Left renal cortex interstitium (tissue), 4 donors: ENCODE measurements around the gene RPRD1B. TPM values are rescaled to one million over a fixed set of nuclear protein-coding genes. Genes with fewer than 3 reads are reported as not detected.

Experiments used
- DNase-seq, 4 donors: peaks; one replicate each; pipeline ENCODE4 v3.0.0-alpha.2; 2013; ENCODE audit warnings: low read depth in 4 of 4, low spot score in 2 of 4, missing footprints in 1 of 4
- polyA plus RNA-seq, 4 donors: library from polyadenylated mRNA; unstranded; fragments of 120-200 nt; gene quantifications; one replicate each; pipeline ENCODE4 v1.2.1, GENCODE V29; 2013; ENCODE audit not compliant: insufficient read length in 4 of 4

The RPRD1B gene
- polyA plus RNA-seq, 4 donors, result 35.3 to 41.6 (median 37.7) TPM

DNA sequence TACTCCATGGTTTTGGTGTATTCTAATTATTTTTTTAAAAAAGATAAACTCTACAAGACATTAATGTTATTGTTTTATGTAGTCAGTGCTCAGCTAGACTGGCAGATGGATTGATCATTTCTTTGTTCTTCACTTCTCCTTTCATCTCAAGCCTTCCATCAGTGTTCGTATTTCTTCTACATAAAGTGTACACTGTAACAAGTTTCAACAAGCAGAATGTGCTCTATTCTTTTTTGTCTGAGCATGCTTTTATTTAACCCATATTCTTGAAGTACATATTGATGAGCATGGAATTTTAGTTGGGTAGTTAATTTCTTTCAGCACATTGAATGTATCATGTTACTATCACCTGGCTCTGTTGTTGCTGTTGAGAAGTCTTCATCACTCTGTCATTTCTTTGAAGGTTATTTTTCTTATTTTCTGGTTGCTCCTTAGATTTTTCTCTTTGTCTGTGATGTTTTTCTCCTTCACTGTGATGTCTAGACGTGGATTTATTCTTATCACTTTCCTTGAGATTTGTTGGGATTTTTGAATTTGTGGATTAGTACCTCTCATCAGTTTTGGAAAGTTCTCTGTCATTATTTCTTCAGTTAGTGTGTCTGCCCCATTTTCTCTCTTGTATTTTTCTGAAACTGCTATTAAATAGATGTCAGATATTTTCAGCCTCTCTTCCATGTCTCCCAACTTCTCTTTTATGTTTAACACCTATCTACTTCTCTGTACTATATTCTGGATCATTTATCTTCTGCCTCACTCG lies 83.0 kb downstream of the RPRD1B start:
- DNase-seq, result no peak

- DNase-seq, result no peak
Observed at GRCh38 chr20:38117205-38117604, 83.7 kb downstream of the RPRD1B start.

GRCh38 chr20:38117635-38118034 lies 84.1 kb downstream of the RPRD1B start:
- no peak for DNase-seq

DNA sequence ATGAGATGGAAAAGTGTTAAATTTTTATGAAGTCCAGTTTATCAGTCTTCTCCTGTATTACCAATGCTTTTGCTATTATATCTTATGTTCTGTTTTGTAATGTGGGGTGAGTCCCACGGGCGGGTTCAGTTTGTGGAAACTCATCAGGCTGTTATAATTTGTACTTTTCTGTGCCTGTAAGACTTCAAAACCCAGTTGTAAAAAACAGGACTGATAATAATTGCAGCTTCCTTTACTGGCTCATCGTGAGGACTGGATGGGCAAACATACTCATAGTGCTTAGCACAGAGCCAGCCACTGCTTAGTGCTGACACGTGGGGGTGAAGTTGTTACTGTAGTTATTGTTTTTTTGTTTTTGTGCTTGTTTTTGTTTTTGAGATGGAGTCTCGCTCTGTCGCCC lies 85.9 kb downstream of the RPRD1B start:
- no peak for DNase-seq

DNA sequence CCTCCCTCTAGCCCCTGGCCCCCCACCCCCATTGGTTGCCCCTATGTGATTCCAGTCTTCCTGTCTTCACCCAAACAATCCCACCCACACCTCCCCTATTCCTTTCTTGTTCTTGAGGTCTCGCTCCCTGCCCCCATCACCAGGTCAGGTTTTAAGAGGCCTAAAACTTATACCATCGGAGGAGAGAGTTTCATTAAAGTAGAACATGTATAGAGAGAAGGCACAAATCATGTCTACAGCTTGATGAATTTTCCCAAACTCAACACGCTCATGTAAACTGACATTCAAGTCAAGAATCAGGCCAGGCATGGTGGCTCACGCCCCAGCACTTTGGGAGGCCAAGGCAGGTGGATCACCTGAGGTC lies 87.1 kb downstream of the RPRD1B start:
- DNase-seq, result no peak

DNA sequence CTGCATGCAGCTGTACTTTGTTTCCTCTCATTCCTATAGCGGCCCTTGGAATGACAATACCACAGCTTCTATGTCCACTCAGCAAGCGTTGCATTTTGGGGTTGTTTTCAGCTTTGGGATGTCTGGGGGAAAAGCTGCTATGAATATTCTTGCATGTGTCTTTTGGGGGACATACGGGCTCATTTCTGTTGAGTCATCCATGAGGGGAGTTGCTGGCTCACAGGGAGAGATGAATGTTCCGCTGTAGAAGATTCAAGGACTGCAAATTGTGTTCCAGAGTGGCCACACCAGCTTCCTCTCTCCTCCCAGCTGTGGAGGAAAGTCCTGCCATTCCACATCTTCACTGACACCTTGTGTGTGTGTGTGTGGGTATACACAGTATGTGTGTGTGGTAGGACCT lies 88.2 kb downstream of the RPRD1B start:
- no peak for DNase-seq

GRCh38 chr20:38123021-38123587 lies 89.6 kb downstream of the RPRD1B start:
- DNase-seq, result no peak

- DNase-seq, result peak in 3 of 4 donors; percentile 68 to 75 (median 71)
Observed at GRCh38 chr20:38125157-38126056, 91.9 kb downstream of the RPRD1B start.

DNA sequence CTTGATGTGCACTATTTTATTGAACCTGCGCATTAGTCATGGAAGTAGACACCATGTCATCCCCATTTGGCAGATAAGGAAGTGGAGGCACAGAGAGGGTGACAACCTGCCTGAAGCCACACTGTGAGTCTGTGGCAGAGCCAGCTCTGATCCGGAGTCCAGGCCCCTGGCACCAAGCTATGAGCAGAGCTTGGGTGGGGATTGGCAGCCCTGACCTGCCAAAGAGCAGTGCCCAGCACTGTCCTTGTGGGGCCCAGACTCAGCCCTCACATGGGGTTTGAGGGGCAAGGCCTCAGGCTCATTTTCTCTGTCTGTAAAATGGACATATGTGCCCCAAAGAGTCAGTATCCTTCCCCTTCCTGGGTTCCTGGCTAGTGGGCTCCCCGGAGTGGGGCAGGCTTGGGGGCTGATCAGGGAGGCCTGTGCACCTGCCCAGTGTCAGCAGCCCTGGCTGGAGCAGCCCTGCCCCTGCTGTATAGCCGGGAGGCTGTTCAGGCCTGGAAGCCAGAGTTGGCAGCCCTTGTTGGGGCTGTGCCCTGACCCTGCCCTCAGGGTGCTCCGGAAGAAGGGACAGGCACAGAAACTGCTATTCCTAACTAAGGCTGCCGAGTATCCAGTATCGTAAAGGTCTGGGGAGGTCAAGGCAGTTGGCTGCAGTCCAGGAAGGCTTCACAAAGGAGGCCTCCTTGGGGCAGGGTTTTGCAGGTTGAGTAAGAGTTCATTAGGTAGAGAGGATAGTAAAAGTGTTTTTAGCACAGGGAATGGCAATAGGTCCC lies 92.8 kb downstream of the RPRD1B start:
- DNase-seq, result no peak

DNA sequence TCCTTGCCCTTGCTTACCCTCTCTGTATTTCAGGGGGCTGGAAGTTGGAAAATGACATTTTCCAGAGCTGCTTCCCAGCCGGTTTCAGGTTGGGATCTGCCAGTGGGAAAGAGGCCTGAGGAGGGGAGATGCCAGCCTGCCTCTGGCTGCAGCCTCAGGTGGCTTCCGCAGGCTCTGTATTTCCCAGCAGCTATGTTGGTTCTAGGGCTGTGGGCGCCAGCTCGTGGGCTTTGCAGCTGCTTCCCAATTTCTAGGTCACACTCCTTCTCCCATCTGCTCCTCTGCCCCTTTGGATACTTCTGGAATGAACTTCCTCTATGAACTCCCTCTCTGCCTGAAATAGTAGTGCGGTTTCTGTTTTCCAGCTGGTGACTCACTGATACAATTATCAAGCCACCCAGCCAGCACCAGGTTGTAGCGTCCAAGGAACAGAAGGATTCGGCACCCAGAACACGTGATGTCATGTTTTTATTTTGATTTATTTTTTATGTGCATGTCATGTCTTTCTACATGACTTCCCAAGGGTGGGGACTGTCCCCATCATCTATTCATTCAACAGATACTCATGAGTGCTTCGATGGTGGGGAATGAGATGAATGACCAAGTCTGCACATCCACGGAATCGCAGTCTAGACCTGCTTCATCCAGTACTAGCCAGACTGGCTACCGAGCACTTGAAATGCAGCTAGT lies 93.5 kb downstream of the RPRD1B start:
- no peak for DNase-seq

DNA sequence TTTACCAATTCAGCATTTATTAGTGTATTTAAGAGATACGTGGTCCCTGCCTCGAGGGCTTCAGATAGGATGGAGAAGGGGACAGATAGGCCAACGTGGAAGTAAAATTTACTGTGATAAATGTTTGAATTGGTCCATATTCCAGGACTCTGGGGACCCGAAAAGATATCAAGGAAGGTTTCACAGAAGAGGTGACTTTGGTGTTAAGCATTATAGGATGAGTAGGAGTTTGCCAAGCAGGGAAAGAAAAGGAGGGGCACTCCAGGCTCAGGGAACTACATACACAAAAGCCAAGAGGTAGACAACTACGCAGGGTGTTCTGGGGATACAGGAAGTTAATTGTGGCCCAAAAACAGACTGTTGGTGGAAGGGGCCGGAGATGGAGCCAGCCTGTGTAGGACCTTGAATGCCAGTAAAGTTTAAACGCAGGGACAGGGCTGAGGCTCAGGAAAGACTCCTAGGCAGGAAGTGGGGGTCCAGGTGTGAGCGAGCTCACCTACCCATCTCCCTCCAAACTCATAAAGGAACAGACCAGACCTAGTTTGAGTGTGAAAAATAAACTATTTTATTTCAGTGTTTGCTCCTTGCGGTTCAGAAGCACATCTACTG lies 94.5 kb downstream of the RPRD1B start:
- no peak for DNase-seq

GRCh38 chr20:38128691-38129090 lies 95.1 kb downstream of the RPRD1B start:
- DNase-seq, result no peak

DNA sequence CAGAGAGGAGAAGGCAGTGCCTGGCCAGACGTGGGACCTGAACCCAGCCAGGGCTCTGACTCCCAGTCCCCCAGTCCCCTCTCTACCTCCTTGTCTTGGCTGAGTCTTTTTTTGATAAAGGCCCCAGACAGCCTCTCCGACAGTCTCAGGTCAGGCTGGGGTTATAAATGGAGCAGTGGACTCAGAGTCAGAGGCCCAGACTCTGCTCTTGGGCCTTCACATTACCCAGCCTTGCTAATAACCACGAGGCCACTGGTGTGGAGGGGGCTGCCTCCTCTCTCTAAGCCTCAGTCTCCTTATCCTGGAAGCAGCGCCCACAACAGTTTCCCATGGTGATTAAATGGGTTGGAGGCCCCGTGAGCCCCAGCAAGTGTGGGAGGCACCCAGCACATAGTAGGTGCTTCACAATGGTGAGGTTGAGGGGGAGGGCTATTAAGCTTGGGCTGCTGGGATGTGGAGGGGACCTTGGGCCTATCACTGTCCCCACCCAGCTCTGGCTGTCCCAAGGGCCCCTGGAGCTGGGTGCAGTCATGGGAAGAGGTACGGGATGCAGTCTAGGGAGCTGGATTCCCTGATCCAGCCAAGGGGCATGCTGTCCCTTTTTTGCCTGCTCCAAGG lies 95.8 kb downstream of the RPRD1B start:
- DNase-seq, result no peak

DNA sequence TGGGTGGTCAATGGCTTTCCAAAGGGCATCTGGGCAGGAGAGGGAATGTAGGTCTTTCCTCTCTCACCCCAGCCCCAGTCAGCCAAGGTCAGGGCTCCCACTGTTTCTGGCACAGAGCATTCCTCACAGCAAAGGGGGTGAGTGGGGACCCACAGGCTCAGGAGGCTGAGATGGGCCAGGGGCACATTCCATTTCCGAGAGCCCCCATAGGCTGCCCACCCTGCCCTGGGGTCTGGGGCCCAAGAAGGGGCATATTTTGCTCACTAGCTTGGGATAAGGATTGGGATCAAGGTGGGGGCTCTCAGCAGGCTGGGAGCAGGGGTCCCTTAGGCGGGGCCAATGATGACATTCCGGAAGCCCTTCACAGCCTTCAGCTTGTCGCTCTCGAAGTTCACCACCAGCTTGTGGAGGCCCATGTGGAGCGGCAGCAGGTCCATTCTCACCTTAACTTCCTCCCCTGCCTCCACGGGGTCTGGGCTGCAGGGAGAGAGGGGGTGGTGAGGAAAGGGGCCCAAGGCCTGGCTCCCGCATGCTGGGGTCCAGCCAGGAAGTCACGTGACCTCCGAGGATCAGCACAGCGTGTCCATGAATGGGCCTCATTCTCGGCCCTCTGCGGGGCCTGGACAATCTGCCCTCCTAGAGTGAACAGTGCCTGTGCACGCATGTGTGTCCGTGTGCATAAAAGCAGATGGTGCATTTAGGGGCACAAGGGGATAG lies 96.5 kb downstream of the RPRD1B start:
- DNase-seq, result no peak

GRCh38 chr20:38130687-38131587 lies 97.4 kb downstream of the RPRD1B start:
- DNase-seq, result no peak

GRCh38 chr20:38131588-38132121 lies 98.1 kb downstream of the RPRD1B start:
- no peak for DNase-seq

DNA sequence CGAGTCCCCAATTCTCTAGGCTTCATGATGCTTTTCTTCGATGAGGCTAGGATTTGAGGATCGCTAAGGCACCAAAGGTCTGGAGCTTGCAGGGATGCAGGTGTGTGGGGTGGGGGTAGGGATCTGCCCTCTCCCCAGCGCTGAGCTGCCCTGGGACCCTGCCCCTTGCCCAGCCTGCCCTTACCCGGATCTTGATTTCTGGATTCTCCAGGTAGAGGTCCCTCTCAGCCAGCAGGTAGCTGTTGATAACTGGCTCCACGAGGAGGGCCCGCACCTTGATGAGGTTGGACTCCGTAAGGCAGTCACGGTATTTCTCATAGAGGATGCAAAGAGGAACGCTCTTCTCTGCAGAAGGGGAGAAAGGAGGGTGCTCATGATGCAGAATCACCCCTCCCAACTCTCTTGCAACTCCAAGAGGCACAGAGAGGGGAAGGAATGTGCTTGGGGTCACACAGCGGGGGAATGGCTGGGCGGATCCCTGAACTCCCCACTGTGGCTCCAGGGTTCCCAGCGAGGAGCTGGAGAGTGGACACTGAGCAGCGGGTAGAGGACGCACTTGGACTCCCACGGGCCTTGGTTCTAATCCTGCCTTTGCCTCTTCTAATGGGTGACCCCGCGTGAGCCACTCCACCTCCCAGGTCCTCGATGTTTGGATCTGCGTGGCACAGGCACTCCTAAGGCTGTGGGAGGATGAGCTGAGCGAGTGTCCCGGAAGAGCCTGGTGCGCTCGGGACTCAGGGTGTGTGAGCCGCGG lies 98.8 kb downstream of the RPRD1B start:
- no peak for DNase-seq
